ENCODE data around the gene MARCHF3.

Gene MARCHF3

DNA sequence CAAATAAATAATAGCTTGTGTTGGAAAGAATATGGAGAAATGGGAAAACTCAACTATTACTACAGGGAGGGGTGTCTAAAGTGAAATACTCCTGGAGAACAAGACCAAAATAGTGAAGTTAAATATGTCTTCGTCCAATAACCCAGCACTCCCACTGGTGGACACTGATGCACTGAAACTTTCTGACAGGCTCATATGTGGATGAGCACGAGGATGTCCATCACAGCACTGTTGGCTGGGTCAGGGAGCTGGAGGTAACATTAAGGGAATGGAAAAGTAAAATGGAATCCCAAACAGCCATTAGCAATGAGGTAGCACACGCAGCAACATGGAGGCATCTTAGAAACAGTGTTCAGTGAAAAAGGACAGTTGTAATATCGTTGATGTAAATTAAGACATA, 167.0 kb downstream of the MARCHF3 start:
- H3K27ac ChIP-seq (ENCODE audit: low read depth, low read length) = no peak overlapping the region
- no peak overlapping the region for H2AK5ac ChIP-seq (ENCODE audit: low read length)
- H3K9ac ChIP-seq (ENCODE audit: low read length) = no peak overlapping the region
- H3K4ac ChIP-seq (ENCODE audit: low read depth, low read length) = no peak overlapping the region
- H3K4me1 ChIP-seq (ENCODE audit: control insufficient read depth, low read depth, low read length) = no peaks in the 10 kb centered on the region
- H3K27me3 ChIP-seq (ENCODE audit: insufficient read depth, low read length, poor library complexity) = no peaks in the 10 kb centered on the region
- no peak overlapping the region for H3K4me3 ChIP-seq (ENCODE audit: low read length)
- no peaks in the 10 kb centered on the region for H3K79me2 ChIP-seq (ENCODE audit: control insufficient read depth, insufficient read depth, low read length)
- H3K23ac ChIP-seq (ENCODE audit: low read length) = no peak overlapping the region
- H3K79me1 ChIP-seq (ENCODE audit: low read length) = no peaks in the 10 kb centered on the region
- H3K4me2 ChIP-seq (ENCODE audit: low read length) = no peak overlapping the region
- H2BK15ac ChIP-seq (replicated peaks; ENCODE audit: low read depth) = no peak overlapping the region
- no peak overlapping the region for H3K56ac ChIP-seq (ENCODE audit: low read length)
- H3K18ac ChIP-seq (ENCODE audit: low read length) = no peak overlapping the region
- DNase-seq = no peak
- no peak overlapping the region for H4K5ac ChIP-seq (ENCODE audit: low read length)
- H2BK5ac ChIP-seq (ENCODE audit: low read length) = no peak overlapping the region
- no peaks in the 10 kb centered on the region for H3K36me3 ChIP-seq (ENCODE audit: control insufficient read depth, insufficient read depth, low read length)
- WGBS (ENCODE audit: extremely low coverage, insufficient coverage, low lambda C conversion rate) = no CpG with 5 or more reads among the region's 4 CpGs
- no peak overlapping the region for H2BK120ac ChIP-seq (ENCODE audit: low read depth, low read length)
- H4K8ac ChIP-seq (ENCODE audit: low read depth, low read length) = no peak overlapping the region

DNA sequence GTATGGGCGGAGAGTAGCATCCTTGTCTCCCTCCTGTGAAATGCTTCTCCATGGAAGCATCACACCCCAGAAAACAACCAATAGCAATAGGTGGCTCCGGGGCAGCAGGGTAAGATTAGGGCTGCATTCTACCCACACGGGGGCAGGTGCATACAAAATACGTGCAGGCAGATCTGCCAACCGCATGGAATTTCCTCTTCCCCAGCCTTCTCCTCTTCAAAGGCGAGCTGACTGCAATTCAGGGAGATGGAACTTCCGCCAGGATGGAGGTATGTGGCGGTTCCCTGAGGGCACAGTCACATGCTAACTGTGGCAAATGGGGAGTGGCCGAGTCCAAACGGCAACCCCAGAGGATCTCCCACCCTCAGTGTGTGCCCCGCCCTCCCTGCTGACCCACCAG, 171.9 kb downstream of the MARCHF3 start:
- Histone ChIP-seq H3K4me2 (ENCODE audit: low read length) (no peak overlapping the region), H3K4ac (ENCODE audit: low read depth, low read length) (no peak overlapping the region), H3K18ac (ENCODE audit: low read length) (no peak overlapping the region), H4K5ac (ENCODE audit: low read length) (no peak overlapping the region), H4K8ac (ENCODE audit: low read depth, low read length) (no peak overlapping the region), H3K23ac (ENCODE audit: low read length) (no peak overlapping the region), H2AK5ac (ENCODE audit: low read length) (no peak overlapping the region), H2BK15ac (replicated peaks; ENCODE audit: low read depth) (no peak overlapping the region), H3K4me1 (ENCODE audit: control insufficient read depth, low read depth, low read length) (no peaks in the 10 kb centered on the region), H3K36me3 (ENCODE audit: control insufficient read depth, insufficient read depth, low read length) (peaks cover 1% of the 10 kb centered on the region), H3K79me2 (ENCODE audit: control insufficient read depth, insufficient read depth, low read length) (no peaks in the 10 kb centered on the region), H3K56ac (ENCODE audit: low read length) (no peak overlapping the region), H2BK5ac (ENCODE audit: low read length) (no peak overlapping the region), H3K27me3 (ENCODE audit: insufficient read depth, low read length, poor library complexity) (no peaks in the 10 kb centered on the region), H2BK120ac (ENCODE audit: low read depth, low read length) (no peak overlapping the region), H3K79me1 (ENCODE audit: low read length) (no peaks in the 10 kb centered on the region), H3K4me3 (ENCODE audit: low read length) (no peak overlapping the region), H3K9ac (ENCODE audit: low read length) (no peak overlapping the region), H3K27ac (ENCODE audit: low read depth, low read length) (no peak overlapping the region)
- no CpG with 5 or more reads among the region's 11 CpGs for WGBS (ENCODE audit: extremely low coverage, insufficient coverage, low lambda C conversion rate)
- DNase-seq = peak; percentile 89

DNA sequence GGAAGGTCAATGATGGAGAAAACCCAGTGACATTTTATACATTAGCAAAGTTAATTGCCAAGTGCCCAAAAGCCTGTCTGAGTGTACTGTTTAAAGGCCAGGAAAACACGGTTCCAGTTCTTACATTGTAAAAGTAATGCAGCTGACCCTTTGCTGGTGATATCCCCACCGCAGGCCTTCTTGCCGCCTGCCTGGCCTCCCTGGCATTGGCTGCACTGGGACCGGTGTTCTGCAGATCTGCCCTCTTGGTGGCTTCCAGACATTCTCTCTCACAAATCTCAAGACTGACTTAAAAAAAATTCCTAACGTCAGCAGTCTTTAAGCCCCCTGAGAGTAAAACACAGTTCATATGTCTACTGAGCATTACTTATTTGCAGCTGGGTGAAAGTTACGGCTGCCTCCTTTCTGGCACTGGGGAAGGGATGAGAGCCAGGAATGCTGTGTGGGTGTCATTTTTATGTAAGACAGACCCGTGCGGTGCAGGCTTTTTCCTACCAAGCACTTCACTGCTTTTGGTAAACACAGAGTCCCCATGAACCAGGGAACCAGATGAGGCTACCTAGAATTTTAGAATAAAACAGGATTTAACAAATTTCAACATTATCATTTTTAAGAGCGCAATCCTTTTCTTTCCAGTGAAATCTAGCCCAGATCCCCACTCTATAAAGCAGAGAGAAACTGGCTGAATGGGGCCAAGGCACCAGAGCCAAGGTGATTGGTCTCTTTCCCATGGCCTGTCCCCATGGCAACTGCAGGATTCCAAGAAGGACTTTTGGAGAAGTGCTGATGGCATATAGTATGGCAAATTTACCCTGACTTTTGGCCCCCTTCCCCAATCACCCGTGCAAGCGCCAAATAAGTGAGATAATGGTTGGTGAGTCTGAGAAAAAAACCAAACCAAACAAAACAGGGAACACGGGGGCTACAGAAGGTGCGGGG, 172.6 kb downstream of the MARCHF3 start:
- no peak overlapping the region for H3K18ac ChIP-seq (ENCODE audit: low read length)
- no peak overlapping the region for H3K4ac ChIP-seq (ENCODE audit: low read depth, low read length)
- no peak overlapping the region for H4K5ac ChIP-seq (ENCODE audit: low read length)
- H3K4me2 ChIP-seq (ENCODE audit: low read length) = no peak overlapping the region
- no peaks in the 10 kb centered on the region for H3K79me2 ChIP-seq (ENCODE audit: control insufficient read depth, insufficient read depth, low read length)
- no peak overlapping the region for H2AK5ac ChIP-seq (ENCODE audit: low read length)
- H3K56ac ChIP-seq (ENCODE audit: low read length) = no peak overlapping the region
- H3K79me1 ChIP-seq (ENCODE audit: low read length) = no peaks in the 10 kb centered on the region
- no peak for DNase-seq
- no peak overlapping the region for H2BK15ac ChIP-seq (replicated peaks; ENCODE audit: low read depth)
- no peak overlapping the region for H2BK120ac ChIP-seq (ENCODE audit: low read depth, low read length)
- no peaks in the 10 kb centered on the region for H3K27me3 ChIP-seq (ENCODE audit: insufficient read depth, low read length, poor library complexity)
- no peak overlapping the region for H3K27ac ChIP-seq (ENCODE audit: low read depth, low read length)
- no peak overlapping the region for H3K9ac ChIP-seq (ENCODE audit: low read length)
- H3K23ac ChIP-seq (ENCODE audit: low read length) = no peak overlapping the region
- H4K8ac ChIP-seq (ENCODE audit: low read depth, low read length) = no peak overlapping the region
- H3K36me3 ChIP-seq (ENCODE audit: control insufficient read depth, insufficient read depth, low read length) = peaks cover 1% of the 10 kb centered on the region
- no peak overlapping the region for H3K4me3 ChIP-seq (ENCODE audit: low read length)
- H3K4me1 ChIP-seq (ENCODE audit: control insufficient read depth, low read depth, low read length) = no peaks in the 10 kb centered on the region
- no peak overlapping the region for H2BK5ac ChIP-seq (ENCODE audit: low read length)
- WGBS (ENCODE audit: extremely low coverage, insufficient coverage, low lambda C conversion rate) = no CpG with 5 or more reads among the region's 13 CpGs

DNA sequence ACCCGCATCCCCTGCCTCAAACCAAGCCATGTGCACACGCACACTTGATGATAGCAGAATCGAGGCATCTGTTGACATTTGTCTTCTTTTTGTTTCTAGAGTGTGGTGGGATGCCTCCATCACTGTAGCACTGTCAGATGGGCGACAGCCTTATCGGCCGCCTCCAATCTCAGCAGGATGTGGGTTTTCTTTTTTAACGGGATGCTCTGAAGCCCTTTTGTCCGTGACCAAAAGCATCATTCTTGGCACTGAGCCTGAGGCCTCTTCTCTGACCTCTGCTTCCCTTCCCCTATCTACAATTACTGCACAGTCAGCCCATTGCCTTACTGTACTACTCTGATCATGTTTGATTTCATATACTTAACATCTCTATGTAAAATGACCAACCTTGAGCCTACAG, 175.1 kb downstream of the MARCHF3 start:
- Histone ChIP-seq H2BK15ac (replicated peaks; ENCODE audit: low read depth) (no peak overlapping the region), H2BK5ac (ENCODE audit: low read length) (no peak overlapping the region), H2AK5ac (ENCODE audit: low read length) (no peak overlapping the region), H3K4ac (ENCODE audit: low read depth, low read length) (no peak overlapping the region), H3K23ac (ENCODE audit: low read length) (no peak overlapping the region), H3K56ac (ENCODE audit: low read length) (no peak overlapping the region), H3K79me1 (ENCODE audit: low read length) (no peaks in the 10 kb centered on the region), H3K9ac (ENCODE audit: low read length) (no peak overlapping the region), H3K4me1 (ENCODE audit: control insufficient read depth, low read depth, low read length) (no peaks in the 10 kb centered on the region), H3K18ac (ENCODE audit: low read length) (no peak overlapping the region), H3K36me3 (ENCODE audit: control insufficient read depth, insufficient read depth, low read length) (peaks cover 1% of the 10 kb centered on the region), H4K5ac (ENCODE audit: low read length) (no peak overlapping the region), H3K27ac (ENCODE audit: low read depth, low read length) (no peak overlapping the region), H4K8ac (ENCODE audit: low read depth, low read length) (no peak overlapping the region), H2BK120ac (ENCODE audit: low read depth, low read length) (no peak overlapping the region), H3K4me3 (ENCODE audit: low read length) (no peak overlapping the region), H3K4me2 (ENCODE audit: low read length) (no peak overlapping the region), H3K27me3 (ENCODE audit: insufficient read depth, low read length, poor library complexity) (no peaks in the 10 kb centered on the region), H3K79me2 (ENCODE audit: control insufficient read depth, insufficient read depth, low read length) (no peaks in the 10 kb centered on the region)
- no peak for DNase-seq
- no CpG with 5 or more reads among the region's 8 CpGs for WGBS (ENCODE audit: extremely low coverage, insufficient coverage, low lambda C conversion rate)

DNA sequence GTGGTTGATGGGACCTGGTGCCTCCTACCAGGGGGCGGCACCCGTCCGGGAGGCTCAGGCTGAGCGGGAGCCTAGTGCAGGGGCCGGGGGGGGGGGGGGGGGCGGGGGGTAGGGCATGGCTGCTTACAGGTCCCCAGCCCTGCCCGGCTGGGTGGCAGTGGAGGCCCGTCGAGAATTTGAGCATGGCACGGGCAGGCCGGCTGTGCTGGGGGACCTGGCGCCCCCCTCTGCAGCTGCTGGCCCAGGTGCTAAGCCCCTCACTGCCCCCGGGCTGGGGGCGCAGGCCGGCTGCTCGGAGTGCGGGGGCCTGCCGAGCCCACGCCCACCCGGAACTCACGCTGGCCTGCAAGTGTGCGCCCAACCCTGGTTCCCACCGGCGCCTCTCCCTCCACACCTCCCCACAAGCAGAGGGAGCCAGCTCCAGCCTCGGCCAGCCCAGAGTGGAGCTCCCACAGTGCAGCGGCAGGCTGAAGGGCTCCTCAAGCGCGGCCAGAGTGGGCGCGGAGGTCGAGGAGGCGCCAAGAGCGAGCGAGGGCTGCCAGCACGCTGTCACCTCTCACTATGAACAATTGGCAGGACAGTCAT, 175.7 kb downstream of the MARCHF3 start:
- Histone ChIP-seq H3K36me3 (ENCODE audit: control insufficient read depth, insufficient read depth, low read length) (peaks cover 1% of the 10 kb centered on the region), H3K56ac (ENCODE audit: low read length) (no peak overlapping the region), H2AK5ac (ENCODE audit: low read length) (no peak overlapping the region), H3K4me3 (ENCODE audit: low read length) (no peak overlapping the region), H3K27me3 (ENCODE audit: insufficient read depth, low read length, poor library complexity) (no peaks in the 10 kb centered on the region), H4K8ac (ENCODE audit: low read depth, low read length) (no peak overlapping the region), H3K9ac (ENCODE audit: low read length) (no peak overlapping the region), H3K27ac (ENCODE audit: low read depth, low read length) (no peak overlapping the region), H4K5ac (ENCODE audit: low read length) (no peak overlapping the region), H3K4me2 (ENCODE audit: low read length) (no peak overlapping the region), H3K23ac (ENCODE audit: low read length) (no peak overlapping the region), H3K4me1 (ENCODE audit: control insufficient read depth, low read depth, low read length) (no peaks in the 10 kb centered on the region), H3K18ac (ENCODE audit: low read length) (no peak overlapping the region), H2BK120ac (ENCODE audit: low read depth, low read length) (no peak overlapping the region), H2BK15ac (replicated peaks; ENCODE audit: low read depth) (no peak overlapping the region), H2BK5ac (ENCODE audit: low read length) (no peak overlapping the region), H3K79me2 (ENCODE audit: control insufficient read depth, insufficient read depth, low read length) (no peaks in the 10 kb centered on the region), H3K4ac (ENCODE audit: low read depth, low read length) (no peak overlapping the region), H3K79me1 (ENCODE audit: low read length) (no peaks in the 10 kb centered on the region)
- no peak for DNase-seq
- no CpG with 5 or more reads among the region's 35 CpGs for WGBS (ENCODE audit: extremely low coverage, insufficient coverage, low lambda C conversion rate)

Data from mesendoderm (in vitro differentiated cells).